Activated T-cell treated with anti-CD3 and anti-CD28 coated beads, Interleukin-2, amount 50 U/mL, for 4 hours (primary cell): ENCODE results near the gene P2RY4. TPM values are rescaled to one million over a fixed set of nuclear protein-coding genes. Genes with fewer than 3 reads are reported as not detected.
"Not testable (repeated sequence)": the region's sequence is repeated elsewhere in the genome, so short reads cannot be mapped to it uniquely, and the experiment has no call there.

Source experiments
- ATAC-seq, 2 donors: fragments of 200-7000 bp; cut with Tn5 transposase; one replicate each; pipeline ENCODE4 v1.10.0; 2021
- DNase-seq: peaks from one replicate; pipeline ENCODE4 v3.0.0-alpha.2; 2020
- H3K27me3 Mint-ChIP-seq: one replicate; pipeline ENCODE4 v1.8.0; 2021; ENCODE audit warnings: low read depth, mixed read lengths
- H3K36me3 Mint-ChIP-seq: one replicate; pipeline ENCODE4 v1.8.0; 2022; ENCODE audit warnings: mixed read lengths; ENCODE audit not compliant: insufficient read depth
- H3K4me1 Mint-ChIP-seq: one replicate; pipeline ENCODE4 v1.8.0; 2021; ENCODE audit warnings: low read depth, mixed read lengths
- H3K4me3 Mint-ChIP-seq: one replicate; pipeline ENCODE4 v1.8.0; 2021; ENCODE audit warnings: mild to moderate bottlenecking, moderate library complexity, mixed read lengths
- H3K9me3 Mint-ChIP-seq: one replicate; pipeline ENCODE4 v1.8.0; 2021; ENCODE audit warnings: mixed read lengths
- total RNA-seq, 3 donors: library from RNA; stranded (reverse); gene quantifications; one replicate each; pipeline ENCODE4 v1.2.1, GENCODE V29; 2021

P2RY4 gene
- total RNA-seq, 3 donors from 2014 or later: 0.18 TPM; not detected in 2

DNA sequence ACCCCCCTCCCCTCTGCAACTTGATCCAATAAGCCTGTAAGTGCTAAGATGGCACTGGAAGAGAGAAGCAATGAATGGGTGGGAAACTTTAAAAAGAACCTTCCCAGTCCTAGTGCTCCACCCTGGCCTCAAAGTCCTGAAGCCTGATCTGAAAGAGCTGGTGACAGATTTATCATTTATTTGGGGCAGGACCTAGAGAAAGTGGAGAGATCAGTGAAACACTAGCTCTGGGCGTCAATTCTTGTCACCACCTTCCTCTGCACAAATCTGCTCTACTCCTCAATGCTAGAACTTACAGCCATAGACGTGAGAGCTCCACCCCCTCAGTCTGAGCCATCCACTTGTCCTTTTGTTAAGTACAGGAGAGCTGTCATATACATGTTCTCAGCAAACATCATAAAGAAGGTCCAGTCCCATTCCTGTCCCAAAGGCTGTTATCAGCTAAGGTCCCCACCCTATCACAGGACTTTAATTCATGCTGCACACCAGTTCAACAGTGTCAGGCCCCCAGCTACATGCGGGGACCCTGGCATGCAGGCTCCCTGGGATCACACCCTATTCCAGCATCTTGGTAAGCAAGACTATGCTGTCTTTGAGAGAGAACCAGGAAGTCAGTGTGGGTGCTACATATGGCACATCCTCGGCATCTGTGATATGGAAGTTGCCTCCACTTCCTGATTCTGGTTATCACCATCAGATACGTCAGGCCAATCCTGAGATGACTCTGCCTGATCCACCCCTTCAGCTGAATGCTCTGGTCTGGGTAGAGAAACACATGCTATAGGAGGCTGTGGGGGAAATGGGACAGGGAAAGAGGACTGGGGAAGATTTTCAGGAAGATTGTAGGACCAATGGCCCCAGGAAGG lies 2.3 kb downstream of the P2RY4 start:
- DNase-seq: no peak
- peaks cover 6% of the 10 kb centered on the region for H3K4me1 Mint-ChIP-seq
- ATAC-seq: no peak
- H3K36me3 Mint-ChIP-seq: peaks cover 6% of the 10 kb centered on the region
- no peaks in the 10 kb centered on the region for H3K9me3 Mint-ChIP-seq
- H3K4me3 Mint-ChIP-seq: no peak overlapping the region
- H3K27me3 Mint-ChIP-seq: no peaks in the 10 kb centered on the region

DNA sequence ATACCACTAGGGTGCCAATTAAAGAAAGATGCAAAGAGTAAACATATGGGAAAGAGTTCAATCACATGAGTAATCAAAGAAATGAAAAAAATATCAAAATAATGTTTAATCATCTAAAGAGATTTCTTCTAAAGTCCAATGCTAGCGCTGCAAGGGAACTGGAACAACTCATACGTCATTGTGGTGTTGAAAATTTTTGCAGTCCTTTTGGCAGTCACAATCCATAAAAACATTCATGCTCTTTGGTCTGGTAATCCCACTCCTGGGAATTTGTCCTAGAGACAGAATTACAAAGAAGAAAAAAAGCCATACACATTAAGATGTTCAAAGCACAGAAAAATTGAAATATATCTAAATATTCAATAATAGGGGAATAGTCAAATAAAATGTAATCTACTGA lies 4.6 kb downstream of the P2RY4 start:
- H3K4me1 Mint-ChIP-seq: peaks cover 6% of the 10 kb centered on the region
- ATAC-seq: no peak
- peaks cover 6% of the 10 kb centered on the region for H3K36me3 Mint-ChIP-seq

GRCh38 chrX:70254909-70255308 lies 5.1 kb downstream of the P2RY4 start:
- H3K36me3 Mint-ChIP-seq: peaks cover 6% of the 10 kb centered on the region
- DNase-seq: no peak
- no peaks in the 10 kb centered on the region for H3K27me3 Mint-ChIP-seq
- no peak overlapping the region for H3K4me3 Mint-ChIP-seq
- H3K9me3 Mint-ChIP-seq: no peaks in the 10 kb centered on the region
- H3K4me1 Mint-ChIP-seq: peaks cover 6% of the 10 kb centered on the region
- no peak for ATAC-seq

More for the DNA sequence above, 4.6 kb downstream of the P2RY4 start:
- Mint-ChIP-seq H3K9me3 (no peaks in the 10 kb centered on the region), H3K27me3 (no peaks in the 10 kb centered on the region), H3K4me3 (no peak overlapping the region)
- no peak for DNase-seq

DNA sequence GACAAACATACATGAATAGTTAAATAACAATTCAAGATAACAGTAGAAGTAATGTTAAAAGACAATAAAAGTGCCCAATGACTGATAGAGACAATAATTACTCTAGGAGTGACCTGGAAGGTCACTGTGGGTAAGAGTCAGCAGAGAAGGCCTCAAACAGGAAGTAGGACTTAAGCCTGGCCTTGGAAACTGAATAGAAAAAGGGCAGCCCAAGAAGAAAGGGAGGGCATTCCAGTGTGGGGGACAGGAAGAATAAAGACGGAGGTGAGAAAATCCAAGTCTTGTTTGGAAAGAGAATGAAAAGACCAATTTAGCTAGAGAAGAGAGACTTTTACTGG lies 6.0 kb downstream of the P2RY4 start:
- Mint-ChIP-seq H3K27me3 (no peaks in the 10 kb centered on the region), H3K36me3 (peaks cover 6% of the 10 kb centered on the region), H3K4me1 (peaks cover 6% of the 10 kb centered on the region), H3K9me3 (no peaks in the 10 kb centered on the region), H3K4me3 (no peak overlapping the region)
- ATAC-seq (no peak), DNase-seq (no peak)

DNA sequence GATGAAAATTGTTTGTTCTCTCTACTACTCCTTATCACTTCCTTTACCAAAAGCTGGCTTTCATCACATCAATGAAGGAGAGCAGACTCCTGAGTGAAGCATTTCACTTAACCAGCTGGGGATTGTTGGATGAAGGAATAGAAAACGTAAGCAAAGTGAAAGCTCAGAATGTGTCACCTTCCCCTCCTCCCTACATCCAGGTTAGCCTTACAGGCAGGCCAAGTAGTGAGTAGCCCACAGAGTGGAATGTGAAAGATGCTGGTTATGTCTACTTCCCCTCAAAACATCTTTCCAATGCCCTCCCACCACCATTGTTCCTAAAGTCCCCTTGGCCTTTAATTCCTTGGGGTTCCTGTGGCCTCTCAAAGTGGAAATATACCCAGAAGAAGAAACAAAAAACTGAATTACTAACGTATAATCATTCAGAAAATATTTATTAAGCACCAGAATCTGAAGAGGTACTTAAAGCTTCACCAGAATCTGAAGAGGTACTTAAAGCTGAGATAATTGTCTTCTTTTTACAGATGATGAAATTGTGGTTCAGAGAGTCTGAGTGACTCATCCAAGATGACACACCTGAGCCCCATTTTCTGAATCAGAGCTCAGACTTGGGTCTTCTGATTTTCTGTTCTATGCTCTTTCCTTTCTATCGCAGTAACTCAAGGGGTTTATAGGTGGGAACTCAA lies 6.5 kb downstream of the P2RY4 start:
- DNase-seq: no peak

GRCh38 chrX:70252491-70252890 lies 7.5 kb downstream of the P2RY4 start:
- DNase-seq (no peak), ATAC-seq (no peak)
- H3K27me3 Mint-ChIP-seq: no peaks in the 10 kb centered on the region
- H3K4me3 Mint-ChIP-seq: no peak overlapping the region
- no peaks in the 10 kb centered on the region for H3K9me3 Mint-ChIP-seq
- peaks cover 6% of the 10 kb centered on the region for H3K36me3 Mint-ChIP-seq
- peaks cover 6% of the 10 kb centered on the region for H3K4me1 Mint-ChIP-seq

More for the DNA sequence above, 6.5 kb downstream of the P2RY4 start:
- peaks cover 6% of the 10 kb centered on the region for H3K4me1 Mint-ChIP-seq
- H3K9me3 Mint-ChIP-seq: no peaks in the 10 kb centered on the region
- ATAC-seq: peak in 1 of 2 donors; percentile 63
- no peak overlapping the region for H3K4me3 Mint-ChIP-seq
- peaks cover 6% of the 10 kb centered on the region for H3K36me3 Mint-ChIP-seq
- no peaks in the 10 kb centered on the region for H3K27me3 Mint-ChIP-seq

DNA sequence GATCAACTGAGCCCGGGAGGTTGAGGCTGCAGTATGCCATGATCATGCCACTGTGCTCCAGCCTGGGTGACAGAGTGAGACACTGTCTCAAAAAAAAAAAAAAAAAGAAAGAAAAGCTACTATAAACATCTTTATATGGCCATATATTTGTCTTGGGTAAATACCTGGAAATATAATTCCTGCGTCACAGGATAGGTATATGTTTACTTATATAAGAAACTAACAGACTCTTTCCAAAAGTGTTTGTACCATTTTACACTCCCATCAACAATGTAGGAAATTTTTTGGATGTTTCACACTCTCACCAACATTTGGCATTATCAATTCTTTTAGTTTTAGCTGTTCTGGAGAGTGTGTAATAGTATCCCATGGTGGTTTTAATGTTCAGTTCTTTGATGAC lies 12.8 kb downstream of the P2RY4 start:
- no peaks in the 10 kb centered on the region for H3K36me3 Mint-ChIP-seq
- H3K4me1 Mint-ChIP-seq: no peaks in the 10 kb centered on the region
- DNase-seq (no peak), ATAC-seq (no peak)
- no peak overlapping the region for H3K4me3 Mint-ChIP-seq
- no peaks in the 10 kb centered on the region for H3K27me3 Mint-ChIP-seq
- H3K9me3 Mint-ChIP-seq: no peaks in the 10 kb centered on the region

DNA sequence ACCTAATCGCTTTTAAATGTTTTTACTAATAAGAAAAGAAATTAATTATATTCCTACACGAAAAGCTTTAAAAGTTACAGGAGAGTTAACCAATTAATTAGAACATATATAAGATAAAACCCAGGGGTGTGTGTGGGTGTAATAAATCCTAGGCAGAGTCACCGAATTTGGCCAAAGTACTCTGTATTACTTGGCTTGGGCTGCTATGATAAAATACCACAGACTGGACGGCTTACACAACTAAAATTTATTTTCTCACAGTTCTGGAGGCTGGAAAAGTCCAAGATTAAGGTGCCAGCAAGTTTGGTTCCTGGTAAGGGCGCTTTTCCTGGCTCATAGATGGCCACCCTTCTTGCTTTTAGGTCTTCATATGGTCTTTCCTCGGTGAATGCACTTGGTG lies 15.1 kb downstream of the P2RY4 start:
- Mint-ChIP-seq H3K27me3 (no peaks in the 10 kb centered on the region), H3K36me3 (no peaks in the 10 kb centered on the region), H3K4me1 (no peaks in the 10 kb centered on the region), H3K9me3 (no peaks in the 10 kb centered on the region), H3K4me3 (no peak overlapping the region)
- DNase-seq: no peak
- ATAC-seq: no peak

- not testable (repeated sequence) for DNase-seq, H3K4me3 Mint-ChIP-seq, H3K27me3 Mint-ChIP-seq, ATAC-seq, H3K4me1 Mint-ChIP-seq, H3K36me3 Mint-ChIP-seq, H3K9me3 Mint-ChIP-seq
Observed at GRCh38 chrX:70243601-70244000, 16.4 kb downstream of the P2RY4 start.

- ATAC-seq (no peak), DNase-seq (no peak)
- no peaks in the 10 kb centered on the region for H3K9me3 Mint-ChIP-seq
- no peaks in the 10 kb centered on the region for H3K27me3 Mint-ChIP-seq
- no peak overlapping the region for H3K4me3 Mint-ChIP-seq
- no peaks in the 10 kb centered on the region for H3K4me1 Mint-ChIP-seq
- H3K36me3 Mint-ChIP-seq: no peaks in the 10 kb centered on the region
Observed at GRCh38 chrX:70241501-70241900, 18.5 kb downstream of the P2RY4 start.

DNA sequence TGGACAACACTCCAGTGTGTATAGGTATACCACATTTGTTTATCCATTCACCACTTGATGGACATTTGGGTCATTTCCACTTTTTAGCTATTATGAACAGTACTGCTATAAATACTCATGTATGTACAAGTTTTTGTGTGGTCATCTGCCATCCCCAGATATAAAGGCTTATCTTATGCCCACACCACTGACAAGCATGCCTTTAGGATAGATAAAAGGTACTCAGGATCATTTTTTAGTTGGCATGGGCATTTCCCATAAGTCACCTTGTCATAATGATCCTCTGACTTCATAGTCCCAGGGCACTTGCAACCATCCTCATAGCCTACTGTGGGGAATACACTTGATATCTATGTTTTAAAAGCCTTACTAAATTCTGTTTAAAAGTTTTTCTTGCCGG lies 19.3 kb downstream of the P2RY4 start:
- no peaks in the 10 kb centered on the region for H3K36me3 Mint-ChIP-seq
- H3K4me3 Mint-ChIP-seq: no peak overlapping the region
- no peaks in the 10 kb centered on the region for H3K27me3 Mint-ChIP-seq
- no peaks in the 10 kb centered on the region for H3K4me1 Mint-ChIP-seq
- DNase-seq (no peak), ATAC-seq (no peak)
- no peaks in the 10 kb centered on the region for H3K9me3 Mint-ChIP-seq

GRCh38 chrX:70234355-70234754 lies 25.6 kb downstream of the P2RY4 start, which contains the start of gene AWAT1:
Gene AWAT1, plus strand, starts transcription at chrX:70234655. Its CDS starts 41 bp downstream, at chrX:70234696.
- no peaks in the 10 kb centered on the region for H3K27me3 Mint-ChIP-seq
- H3K4me1 Mint-ChIP-seq: no peaks in the 10 kb centered on the region
- no peaks in the 10 kb centered on the region for H3K36me3 Mint-ChIP-seq
- H3K9me3 Mint-ChIP-seq: no peaks in the 10 kb centered on the region
- no peak within 1 kb of the TSS for H3K4me3 Mint-ChIP-seq
- ATAC-seq (no peak), DNase-seq (no peak)

DNA sequence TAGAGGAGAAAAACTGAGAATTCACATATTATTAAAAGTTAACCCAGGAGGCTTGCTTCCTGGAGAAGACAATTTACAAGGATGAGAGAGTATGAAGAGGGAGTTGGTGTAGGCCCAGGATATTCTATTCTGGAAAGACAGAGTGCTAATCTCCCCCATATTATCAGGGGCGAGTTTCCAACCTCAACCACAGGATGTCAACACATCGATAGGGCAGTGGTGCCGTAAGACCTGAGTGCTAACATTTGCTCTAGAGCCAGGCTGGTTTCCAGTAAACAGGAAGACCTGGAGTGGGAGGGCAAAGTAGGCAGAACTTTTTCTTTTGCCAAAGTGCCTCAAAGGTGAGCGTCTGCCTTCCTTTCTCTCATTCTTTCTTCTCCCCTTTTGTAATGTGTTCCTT lies 28.3 kb downstream of the P2RY4 start:
- Mint-ChIP-seq H3K4me1 (no peaks in the 10 kb centered on the region), H3K9me3 (no peaks in the 10 kb centered on the region), H3K4me3 (no peak overlapping the region), H3K27me3 (no peaks in the 10 kb centered on the region), H3K36me3 (no peaks in the 10 kb centered on the region)
- ATAC-seq: no peak
- no peak for DNase-seq

DNA sequence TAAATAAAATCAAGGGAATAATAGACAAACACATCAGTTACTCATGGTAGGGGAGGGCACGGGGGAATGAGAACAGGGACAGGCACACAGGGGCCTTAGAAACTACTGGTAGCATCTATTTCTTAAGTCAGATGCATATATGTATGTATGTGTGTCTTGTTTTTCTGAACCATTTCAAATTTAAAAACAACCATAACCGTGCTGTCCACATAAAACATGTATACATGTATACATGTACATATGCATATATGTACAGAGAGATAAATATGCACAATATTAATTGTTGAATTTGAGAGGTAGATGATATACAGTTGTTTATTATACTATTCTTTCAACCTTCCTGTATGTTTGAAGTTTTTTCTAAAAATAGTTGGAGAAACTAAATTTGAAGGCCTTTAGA lies 33.3 kb downstream of the P2RY4 start:
- no peaks in the 10 kb centered on the region for H3K4me1 Mint-ChIP-seq
- H3K4me3 Mint-ChIP-seq: no peak overlapping the region
- no peaks in the 10 kb centered on the region for H3K9me3 Mint-ChIP-seq
- no peaks in the 10 kb centered on the region for H3K27me3 Mint-ChIP-seq
- no peak for DNase-seq
- no peaks in the 10 kb centered on the region for H3K36me3 Mint-ChIP-seq
- ATAC-seq: no peak

DNA sequence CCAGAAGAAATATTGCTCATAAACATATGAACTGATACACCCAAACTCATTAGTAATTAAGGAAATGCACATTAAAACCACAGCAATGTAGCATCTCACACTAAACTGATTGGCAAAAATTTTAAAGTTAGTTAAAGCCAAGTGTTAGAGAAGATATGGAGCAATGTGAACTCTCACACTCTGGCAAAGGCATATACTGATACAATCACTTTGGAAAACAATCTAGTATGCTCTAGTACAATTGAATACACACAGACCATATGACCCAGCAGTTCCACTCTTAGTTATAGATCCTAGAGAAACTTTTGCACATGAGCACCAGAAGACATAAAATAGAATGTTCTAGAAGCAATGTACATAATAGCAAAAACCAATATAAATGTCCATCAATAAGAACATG lies 34.0 kb downstream of the P2RY4 start:
- Mint-ChIP-seq H3K4me1 (no peaks in the 10 kb centered on the region), H3K27me3 (no peaks in the 10 kb centered on the region), H3K9me3 (no peaks in the 10 kb centered on the region), H3K36me3 (no peaks in the 10 kb centered on the region), H3K4me3 (no peak overlapping the region)
- DNase-seq (no peak), ATAC-seq (no peak)
